Neural cell (in vitro differentiated cells): ENCODE results near the gene PFKFB3. TPM values are rescaled to one million over a fixed set of nuclear protein-coding genes. Genes with fewer than 3 reads are reported as not detected.

Experiments
- H2AFZ ChIP-seq: fragments of 200-600, 300-800 bp; sonication (generic), shearing (Covaris generic); 2 replicates; pipeline ENCODE4 v1.6.0; 2014; ENCODE audit warnings: low read depth, mild to moderate bottlenecking, antibody characterized with exemption, low read length, moderate library complexity
- H3F3A ChIP-seq: fragments of 200-600 bp; shearing (Covaris generic); 2 replicates; pipeline ENCODE4 v1.6.1; 2016; ENCODE audit warnings: mild to moderate bottlenecking, moderate library complexity, mixed read lengths, antibody characterized with exemption, low read length; ENCODE audit not compliant: insufficient read depth, poor library complexity, severe bottlenecking
- H3K27ac ChIP-seq: fragments of 200-600, 300-800 bp; sonication (generic), shearing (Covaris generic); 2 replicates; pipeline ENCODE4 v1.5.1; 2014; ENCODE audit warnings: mild to moderate bottlenecking, low read length, moderate library complexity
- H3K27me3 ChIP-seq: fragments of 300-800, 200-600 bp; sonication (generic), shearing (Covaris generic); 2 replicates; pipeline ENCODE4 v1.6.0; 2014; ENCODE audit warnings: mild to moderate bottlenecking, low read depth, low read length, moderate library complexity; ENCODE audit not compliant: insufficient read depth
- H3K36me3 ChIP-seq: fragments of 300-800, 200-600 bp; sonication (generic), shearing (Covaris generic); 2 replicates; pipeline ENCODE4 v1.5.1; 2014; ENCODE audit warnings: mild to moderate bottlenecking, antibody characterized with exemption, low read length, moderate library complexity; ENCODE audit not compliant: insufficient read depth
- H3K4me2 ChIP-seq: fragments of 300-800, 200-600 bp; sonication (generic), shearing (Covaris generic); 2 replicates; pipeline ENCODE4 v1.6.0; 2014; ENCODE audit warnings: mild to moderate bottlenecking, low read length
- H3K4me3 ChIP-seq: fragments of 300-800, 200-600 bp; sonication (generic), shearing (Covaris generic); 2 replicates; pipeline ENCODE4 v1.5.1; 2014; ENCODE audit warnings: mild to moderate bottlenecking, low read length, moderate library complexity
- H3K79me2 ChIP-seq: fragments of 200-600 bp; shearing (Covaris generic); replicated peaks from 2 replicates; pipeline ENCODE4 v1.6.0; 2014; ENCODE audit warnings: mild to moderate bottlenecking, low read length, moderate library complexity; ENCODE audit not compliant: insufficient read depth
- H3K9ac ChIP-seq: fragments of 300-800, 200-600 bp; sonication (generic), shearing (Covaris generic); 2 replicates; pipeline ENCODE4 v1.6.1; 2016; ENCODE audit warnings: mild to moderate bottlenecking, low read length, mixed read lengths
- H3K9me2 ChIP-seq: fragments of 200-600 bp; shearing (Covaris generic); 2 replicates; pipeline ENCODE4 v1.6.1; 2016; ENCODE audit warnings: mild to moderate bottlenecking, low read length, mixed read lengths; ENCODE audit not compliant: insufficient read depth
- H3K9me3 ChIP-seq: fragments of 200-600, 300-800 bp; sonication (generic), shearing (Covaris generic); 2 replicates; pipeline ENCODE4 v1.6.1; 2016; ENCODE audit warnings: mild to moderate bottlenecking, mixed run types, low read length, moderate library complexity, mixed read lengths
- H4K20me1 ChIP-seq: fragments of 200-600 bp; shearing (Covaris generic); 2 replicates; pipeline ENCODE4 v1.6.1; 2016; ENCODE audit warnings: mild to moderate bottlenecking, mixed run types; ENCODE audit not compliant: insufficient read depth
- EP300 ChIP-seq: fragments of 450-650 bp; conservative IDR thresholded peaks from 2 replicates; pipeline ENCODE4 v1.6.1; 2014; ENCODE audit warnings: antibody characterized with exemption, mild to moderate bottlenecking, moderate library complexity; ENCODE audit not compliant: poor library complexity, severe bottlenecking
- EZH2 ChIP-seq: fragments of 200-600, 300-800 bp; shearing (Covaris generic), sonication (generic); IDR thresholded peaks from 2 replicates; pipeline ENCODE4 v1.6.1; 2014; ENCODE audit warnings: antibody characterized with exemption, low read length, borderline replicate concordance, mild to moderate bottlenecking; ENCODE audit not compliant: insufficient read depth, poor library complexity, severe bottlenecking
- MXI1 ChIP-seq: fragments of 450-650 bp; conservative IDR thresholded peaks from 2 replicates; pipeline ENCODE4 v1.6.1; 2014; ENCODE audit warnings: antibody characterized with exemption, mild to moderate bottlenecking; ENCODE audit not compliant: poor library complexity, severe bottlenecking
- POLR2AphosphoS5 ChIP-seq: IDR thresholded peaks from 2 replicates; pipeline ENCODE4 v1.6.1; 2012
- RAD21 ChIP-seq: fragments of 450-650 bp; conservative IDR thresholded peaks from 2 replicates; pipeline ENCODE4 v1.6.1; 2014; ENCODE audit warnings: antibody characterized with exemption, mild to moderate bottlenecking, moderate library complexity
- REST ChIP-seq: IDR thresholded peaks from 2 replicates; pipeline ENCODE4 v1.6.1; 2012; ENCODE audit warnings: borderline replicate concordance
- SMC3 ChIP-seq: fragments of 450-650 bp; conservative IDR thresholded peaks from 2 replicates; pipeline ENCODE4 v1.6.1; 2014; ENCODE audit warnings: antibody characterized with exemption, mild to moderate bottlenecking, moderate library complexity; ENCODE audit not compliant: poor library complexity
- TAF1 ChIP-seq: IDR thresholded peaks from 2 replicates; pipeline ENCODE4 v1.6.1; 2012; ENCODE audit warnings: low read depth
- polyA plus RNA-seq: library from polyadenylated mRNA; depleted of rRNA; stranded (reverse); fragments of >200 nt; gene quantifications from 2 replicates; pipeline ENCODE4 v1.2.3, GENCODE V29; 2014
- TF ChIP-seq, protein P1 (sequence below): fragments of 450-650 bp; IDR thresholded peaks from 2 replicates; pipeline ENCODE4 v1.5.1; 2014; ENCODE audit warnings: antibody characterized with exemption, mild to moderate bottlenecking, moderate library complexity; ENCODE audit not compliant: poor library complexity, severe bottlenecking

The PFKFB3 gene
- polyA plus RNA-seq, 1 donor from 2014 or later = 33.4 TPM

DNA sequence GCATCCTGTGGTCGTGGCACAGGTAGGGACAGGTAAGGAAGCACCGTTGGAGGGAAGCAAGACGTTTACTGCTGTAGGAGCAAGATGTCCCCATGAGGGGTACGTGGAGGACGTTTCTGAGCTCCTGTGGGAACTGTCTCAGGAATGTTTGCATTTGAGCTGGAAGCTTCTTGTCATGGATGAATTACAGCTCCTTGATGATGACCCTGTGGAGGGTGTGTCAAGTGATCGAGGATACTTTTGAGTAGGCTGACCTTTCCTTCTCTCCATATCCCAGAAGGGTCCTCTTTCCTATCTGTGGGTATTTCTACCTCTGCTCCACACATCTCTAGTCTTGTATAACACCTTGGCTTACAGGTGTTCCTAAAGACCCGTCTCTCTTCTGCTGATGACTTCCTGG is 94.8 kb downstream of the PFKFB3 start:
- Histone ChIP-seq H3K4me3 (no peak overlapping the region), H3K36me3 (no peaks in the 10 kb centered on the region), H3K4me2 (no peak overlapping the region), H3K9ac (no peak overlapping the region), H4K20me1 (no peaks in the 10 kb centered on the region), H3K79me2 (no peaks in the 10 kb centered on the region), H2AFZ (no peak overlapping the region), H3K27ac (no peak overlapping the region), H3F3A (no peaks in the 10 kb centered on the region), H3K9me3 (no peaks in the 10 kb centered on the region), H3K9me2 (no peaks in the 10 kb centered on the region), H3K27me3 (no peaks in the 10 kb centered on the region)
- TF ChIP-seq POLR2AphosphoS5 = no peak
- TF ChIP-seq, protein P1, sequence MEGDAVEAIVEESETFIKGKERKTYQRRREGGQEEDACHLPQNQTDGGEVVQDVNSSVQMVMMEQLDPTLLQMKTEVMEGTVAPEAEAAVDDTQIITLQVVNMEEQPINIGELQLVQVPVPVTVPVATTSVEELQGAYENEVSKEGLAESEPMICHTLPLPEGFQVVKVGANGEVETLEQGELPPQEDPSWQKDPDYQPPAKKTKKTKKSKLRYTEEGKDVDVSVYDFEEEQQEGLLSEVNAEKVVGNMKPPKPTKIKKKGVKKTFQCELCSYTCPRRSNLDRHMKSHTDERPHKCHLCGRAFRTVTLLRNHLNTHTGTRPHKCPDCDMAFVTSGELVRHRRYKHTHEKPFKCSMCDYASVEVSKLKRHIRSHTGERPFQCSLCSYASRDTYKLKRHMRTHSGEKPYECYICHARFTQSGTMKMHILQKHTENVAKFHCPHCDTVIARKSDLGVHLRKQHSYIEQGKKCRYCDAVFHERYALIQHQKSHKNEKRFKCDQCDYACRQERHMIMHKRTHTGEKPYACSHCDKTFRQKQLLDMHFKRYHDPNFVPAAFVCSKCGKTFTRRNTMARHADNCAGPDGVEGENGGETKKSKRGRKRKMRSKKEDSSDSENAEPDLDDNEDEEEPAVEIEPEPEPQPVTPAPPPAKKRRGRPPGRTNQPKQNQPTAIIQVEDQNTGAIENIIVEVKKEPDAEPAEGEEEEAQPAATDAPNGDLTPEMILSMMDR = no peak
- TF ChIP-seq MXI1 = no peak
- no peak for TF ChIP-seq RAD21
- TF ChIP-seq TAF1 = no peak
- TF ChIP-seq EP300 = no peak
- no peak for TF ChIP-seq EZH2

DNA sequence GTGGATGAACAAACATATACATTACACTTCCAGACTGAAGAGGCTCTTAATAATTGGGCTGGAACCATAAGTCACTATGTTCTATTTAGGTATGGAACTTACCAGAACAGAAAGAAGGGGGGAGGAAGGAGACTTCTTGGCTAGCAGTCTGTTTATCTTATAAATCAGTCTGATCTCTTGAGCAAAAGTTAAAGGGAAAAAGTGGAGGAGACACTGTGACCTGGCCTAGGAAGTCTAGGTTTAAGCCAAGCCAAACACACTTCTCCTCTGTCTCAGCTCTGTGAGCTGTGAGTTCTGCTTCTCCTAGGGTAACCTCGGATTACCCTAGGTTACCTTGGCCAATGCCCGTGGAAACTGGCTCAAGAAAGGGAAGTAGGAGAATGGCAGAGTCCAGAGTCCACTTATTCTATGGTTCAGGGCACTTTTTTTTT is 95.2 kb downstream of the PFKFB3 start:
- H3K27ac ChIP-seq = no peak overlapping the region
- no peaks in the 10 kb centered on the region for H3K36me3 ChIP-seq
- TF ChIP-seq REST (no peak), TAF1 (no peak), EZH2 (no peak), POLR2AphosphoS5 (no peak), EP300 (no peak)
- H2AFZ ChIP-seq = no peak overlapping the region
- no peak overlapping the region for H3K4me3 ChIP-seq
- no peaks in the 10 kb centered on the region for H3K27me3 ChIP-seq
- H3K9ac ChIP-seq = no peak overlapping the region
- H4K20me1 ChIP-seq = no peaks in the 10 kb centered on the region
- H3K79me2 ChIP-seq = no peaks in the 10 kb centered on the region
- no peaks in the 10 kb centered on the region for H3K9me2 ChIP-seq
- no peaks in the 10 kb centered on the region for H3K9me3 ChIP-seq
- H3K4me2 ChIP-seq = no peak overlapping the region
- H3F3A ChIP-seq = no peaks in the 10 kb centered on the region

DNA sequence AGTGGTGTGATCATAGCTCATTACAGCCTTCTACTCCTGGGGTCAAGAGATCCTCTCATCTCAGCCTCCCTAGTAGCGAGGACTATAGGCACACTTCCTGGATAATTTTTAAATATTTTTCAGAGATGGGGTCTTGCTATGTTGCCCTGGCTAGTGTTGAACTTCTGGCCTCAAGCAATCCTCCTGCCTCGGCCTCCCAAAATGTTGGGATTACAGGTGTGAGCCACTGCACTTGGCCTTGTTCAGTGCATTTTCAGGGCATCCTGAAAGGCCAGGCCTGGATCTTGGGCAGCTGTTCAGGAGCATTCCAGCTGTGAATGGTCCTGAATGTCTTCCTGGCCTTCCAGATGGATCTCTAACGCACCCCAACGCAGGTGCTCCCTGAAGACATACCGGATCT is 95.7 kb downstream of the PFKFB3 start:
- no peaks in the 10 kb centered on the region for H3F3A ChIP-seq
- H3K27ac ChIP-seq = no peak overlapping the region
- no peaks in the 10 kb centered on the region for H3K36me3 ChIP-seq
- no peak overlapping the region for H3K9ac ChIP-seq
- H3K79me2 ChIP-seq = no peaks in the 10 kb centered on the region
- H3K4me3 ChIP-seq = no peak overlapping the region
- H2AFZ ChIP-seq = no peak overlapping the region
- TF ChIP-seq SMC3 (no peak), REST (no peak), EP300 (no peak), EZH2 (no peak), POLR2AphosphoS5 (no peak), MXI1 (no peak), TAF1 (no peak), RAD21 (no peak)
- TF ChIP-seq, protein P1 = no peak
- no peaks in the 10 kb centered on the region for H3K9me2 ChIP-seq
- H3K27me3 ChIP-seq = no peaks in the 10 kb centered on the region
- no peak overlapping the region for H3K4me2 ChIP-seq
- H4K20me1 ChIP-seq = no peaks in the 10 kb centered on the region
- no peaks in the 10 kb centered on the region for H3K9me3 ChIP-seq
